ENCODE data around the gene U2AF2. TPM values are rescaled to one million over a fixed set of nuclear protein-coding genes. Genes with fewer than 3 reads are reported as not detected.

Gene U2AF2
- total RNA-seq, 1 donor from 2014 or later, result 216 TPM

GRCh38 chr19:55606817-55607216, 48.0 kb upstream of the U2AF2 start:
- peak overlapping the region; percentile 99 for H3K4me3 Mint-ChIP-seq (ENCODE audit: unreplicated experiment)
- H3K27me3 Mint-ChIP-seq (ENCODE audit: unreplicated experiment), result peaks cover 15% of the 10 kb centered on the region
- H3K36me3 Mint-ChIP-seq (ENCODE audit: unreplicated experiment), result peaks cover 4% of the 10 kb centered on the region
- peaks cover 10% of the 10 kb centered on the region for H3K4me1 Mint-ChIP-seq (ENCODE audit: low read depth, unreplicated experiment)
- peaks cover 7% of the 10 kb centered on the region for H3K9me3 Mint-ChIP-seq (ENCODE audit: unreplicated experiment)
- no peak for DNase-seq
- peak overlapping the region; percentile 94 for H3K27ac Mint-ChIP-seq (ENCODE audit: unreplicated experiment)
- no peak for TF ChIP-seq CTCF (IDR thresholded peaks at IDR 0.05; ENCODE audit: partially characterized antibody, unreplicated experiment)

GRCh38 chr19:55609326-55609725, 45.5 kb upstream of the U2AF2 start:
- Mint-ChIP-seq H3K4me1 (ENCODE audit: low read depth, unreplicated experiment) (peaks cover 10% of the 10 kb centered on the region), H3K27me3 (ENCODE audit: unreplicated experiment) (peaks cover 15% of the 10 kb centered on the region), H3K27ac (ENCODE audit: unreplicated experiment) (no peak overlapping the region), H3K36me3 (ENCODE audit: unreplicated experiment) (peaks cover 4% of the 10 kb centered on the region), H3K9me3 (ENCODE audit: unreplicated experiment) (peaks cover 7% of the 10 kb centered on the region), H3K4me3 (ENCODE audit: unreplicated experiment) (no peak overlapping the region)
- TF ChIP-seq CTCF (IDR thresholded peaks at IDR 0.05; ENCODE audit: partially characterized antibody, unreplicated experiment), result no peak
- DNase-seq, result no peak

- Mint-ChIP-seq H3K9me3 (ENCODE audit: unreplicated experiment) (no peaks in the 10 kb centered on the region), H3K27ac (ENCODE audit: unreplicated experiment) (no peak overlapping the region), H3K4me1 (ENCODE audit: low read depth, unreplicated experiment) (peaks cover 4% of the 10 kb centered on the region), H3K27me3 (ENCODE audit: unreplicated experiment) (peaks cover 8% of the 10 kb centered on the region), H3K36me3 (ENCODE audit: unreplicated experiment) (peaks cover 4% of the 10 kb centered on the region), H3K4me3 (ENCODE audit: unreplicated experiment) (no peak overlapping the region)
- TF ChIP-seq CTCF (IDR thresholded peaks at IDR 0.05; ENCODE audit: partially characterized antibody, unreplicated experiment), result no peak
- no peak for DNase-seq
These were observed 43.4 kb upstream of the U2AF2 start for GRCh38 chr19:55611300-55611982.

GRCh38 chr19:55611983-55612645, 42.7 kb upstream of the U2AF2 start:
- Mint-ChIP-seq H3K36me3 (ENCODE audit: unreplicated experiment) (peaks cover 4% of the 10 kb centered on the region), H3K27ac (ENCODE audit: unreplicated experiment) (no peak overlapping the region), H3K27me3 (ENCODE audit: unreplicated experiment) (peaks cover 11% of the 10 kb centered on the region), H3K9me3 (ENCODE audit: unreplicated experiment) (peaks cover 2% of the 10 kb centered on the region), H3K4me1 (ENCODE audit: low read depth, unreplicated experiment) (no peaks in the 10 kb centered on the region), H3K4me3 (ENCODE audit: unreplicated experiment) (no peak overlapping the region)
- no peak for TF ChIP-seq CTCF (IDR thresholded peaks at IDR 0.05; ENCODE audit: partially characterized antibody, unreplicated experiment)
- no peak for DNase-seq

GRCh38 chr19:55613396-55613795, 41.4 kb upstream of the U2AF2 start:
- peaks cover 11% of the 10 kb centered on the region for H3K36me3 Mint-ChIP-seq (ENCODE audit: unreplicated experiment)
- DNase-seq, result no peak
- TF ChIP-seq CTCF (IDR thresholded peaks at IDR 0.05; ENCODE audit: partially characterized antibody, unreplicated experiment), result no peak

More at GRCh38 chr19:55613396-55613795, 41.4 kb upstream of the U2AF2 start:
- H3K9me3 Mint-ChIP-seq (ENCODE audit: unreplicated experiment), result peaks cover 6% of the 10 kb centered on the region
- H3K4me3 Mint-ChIP-seq (ENCODE audit: unreplicated experiment), result no peak overlapping the region
- H3K27ac Mint-ChIP-seq (ENCODE audit: unreplicated experiment), result no peak overlapping the region
- H3K27me3 Mint-ChIP-seq (ENCODE audit: unreplicated experiment), result peaks cover 10% of the 10 kb centered on the region
- H3K4me1 Mint-ChIP-seq (ENCODE audit: low read depth, unreplicated experiment), result no peaks in the 10 kb centered on the region

All from glutamatergic neuron (in vitro differentiated cells).